ENCODE data around the gene AP1M1. TPM values are rescaled to one million over a fixed set of nuclear protein-coding genes. Genes with fewer than 3 reads are reported as not detected.

Gene AP1M1
- total RNA-seq, 1 experiment from 2014 or later = 43.3 TPM

DNA sequence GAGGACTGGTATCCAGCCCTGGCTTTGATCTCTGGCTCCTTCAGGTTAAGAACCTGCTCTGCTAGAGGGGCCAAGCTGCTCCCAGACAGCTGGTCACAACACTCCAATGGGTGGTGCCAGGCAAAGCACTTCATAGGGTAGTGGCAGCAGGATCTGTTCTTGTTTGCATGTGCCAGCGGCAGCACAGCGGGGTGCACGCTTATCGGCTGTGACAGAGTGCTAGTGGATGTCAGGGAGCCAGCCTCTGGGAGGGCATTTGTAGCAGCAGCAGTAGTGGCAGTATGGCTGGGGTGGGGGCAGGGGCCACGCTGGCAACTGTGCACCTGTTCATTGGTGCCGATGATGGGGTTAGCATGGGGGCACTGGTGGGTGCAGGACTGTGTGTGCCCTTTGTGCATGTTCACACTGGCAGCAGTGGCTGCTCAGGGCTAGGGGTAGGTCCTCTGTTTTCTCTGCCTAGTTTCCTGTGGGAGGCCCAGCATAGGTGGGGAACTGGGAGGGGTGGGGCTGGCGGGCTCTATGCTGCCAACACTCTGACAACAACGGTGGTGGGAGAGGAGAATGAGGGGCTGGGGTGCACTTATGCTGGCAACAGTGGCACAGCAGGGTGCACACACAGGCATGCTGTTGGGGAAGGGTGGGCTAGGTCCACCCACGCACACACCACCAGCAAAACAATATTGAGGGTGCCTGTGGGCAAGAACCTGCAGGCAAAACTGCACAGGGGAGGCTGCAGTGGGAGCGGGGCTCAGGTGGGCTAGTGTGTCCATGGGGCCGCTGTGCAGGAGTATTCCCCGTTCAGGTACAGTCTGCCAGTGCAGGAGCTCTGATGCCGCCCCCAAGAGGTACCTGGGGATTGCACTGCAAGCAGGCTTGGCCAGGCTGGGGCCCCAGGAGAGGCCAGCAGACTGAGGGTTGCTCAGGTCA lies 19.3 kb downstream of the AP1M1 start:
- H2AFZ ChIP-seq (ENCODE audit: low read length) = no peak overlapping the region
- H3K27ac ChIP-seq (ENCODE audit: low read length) = no peak overlapping the region
- DNase-seq = no peak
- H3K36me3 ChIP-seq (ENCODE audit: insufficient read depth, low read length) = peaks cover 52% of the 10 kb centered on the region
- no peaks in the 10 kb centered on the region for H4K20me1 ChIP-seq (ENCODE audit: insufficient read depth, low read depth, low read length)
- H3K27me3 ChIP-seq (ENCODE audit: low read length) = no peaks in the 10 kb centered on the region
- no peaks in the 10 kb centered on the region for H3K4me1 ChIP-seq (ENCODE audit: low read length)
- H3K4me3 ChIP-seq (ENCODE audit: low read length) = no peak overlapping the region
- no peak overlapping the region for H3K4me2 ChIP-seq (ENCODE audit: low read depth, low read length, poor library complexity, severe bottlenecking)
- no peaks in the 10 kb centered on the region for H3K9me2 ChIP-seq (replicated peaks; ENCODE audit: insufficient read depth, low read length)
- no peak overlapping the region for H3K9ac ChIP-seq (ENCODE audit: low read length)
- peaks cover 21% of the 10 kb centered on the region for H3K9me3 ChIP-seq (ENCODE audit: low read length)
- H3K79me2 ChIP-seq (ENCODE audit: low read length) = peaks cover 34% of the 10 kb centered on the region

DNA sequence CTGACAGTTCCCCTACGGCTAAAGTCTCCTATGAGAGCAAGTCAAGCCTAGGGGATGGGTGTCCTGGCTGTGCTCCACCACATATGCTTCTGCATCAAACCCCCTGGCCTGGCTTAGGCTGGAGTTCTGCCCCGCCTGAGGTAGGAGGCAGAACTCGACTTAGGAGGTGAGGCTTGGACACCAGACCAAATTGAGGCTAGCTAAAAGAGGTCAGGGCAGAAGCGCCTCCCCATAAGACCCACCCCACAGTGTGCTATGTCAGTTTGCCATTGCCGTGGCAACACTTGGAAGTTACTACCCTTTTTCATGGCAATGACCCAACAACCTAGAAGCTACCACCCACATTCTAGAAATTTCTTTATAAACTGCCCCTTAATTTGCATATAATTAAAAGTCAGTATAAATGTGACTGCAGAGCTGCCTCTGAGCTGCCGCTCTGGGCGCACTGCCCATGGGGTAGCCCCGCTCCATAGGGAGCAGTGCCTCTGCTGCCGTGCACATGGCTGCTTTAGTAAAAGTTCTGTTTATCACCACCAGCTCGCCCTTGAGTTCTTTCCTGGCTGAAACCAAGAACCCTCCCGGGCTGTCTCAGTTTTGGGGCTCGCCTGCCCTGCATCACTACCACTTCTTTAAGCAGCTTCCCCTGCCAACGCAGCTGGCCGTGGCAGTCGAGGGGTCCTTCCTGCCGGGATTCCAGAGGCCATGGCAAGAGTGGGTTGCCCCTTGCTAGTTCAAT lies 20.2 kb downstream of the AP1M1 start:
- H3K9me2 ChIP-seq (replicated peaks; ENCODE audit: insufficient read depth, low read length) = no peaks in the 10 kb centered on the region
- no peaks in the 10 kb centered on the region for H4K20me1 ChIP-seq (ENCODE audit: insufficient read depth, low read depth, low read length)
- no peak overlapping the region for H3K27ac ChIP-seq (ENCODE audit: low read length)
- no peak overlapping the region for H2AFZ ChIP-seq (ENCODE audit: low read length)
- no peaks in the 10 kb centered on the region for H3K4me1 ChIP-seq (ENCODE audit: low read length)
- H3K4me2 ChIP-seq (ENCODE audit: low read depth, low read length, poor library complexity, severe bottlenecking) = no peak overlapping the region
- H3K36me3 ChIP-seq (ENCODE audit: insufficient read depth, low read length) = peaks cover 49% of the 10 kb centered on the region
- H3K27me3 ChIP-seq (ENCODE audit: low read length) = no peaks in the 10 kb centered on the region
- DNase-seq = no peak
- H3K79me2 ChIP-seq (ENCODE audit: low read length) = peaks cover 25% of the 10 kb centered on the region
- peaks cover 21% of the 10 kb centered on the region for H3K9me3 ChIP-seq (ENCODE audit: low read length)
- no peak overlapping the region for H3K9ac ChIP-seq (ENCODE audit: low read length)
- H3K4me3 ChIP-seq (ENCODE audit: low read length) = no peak overlapping the region

DNA sequence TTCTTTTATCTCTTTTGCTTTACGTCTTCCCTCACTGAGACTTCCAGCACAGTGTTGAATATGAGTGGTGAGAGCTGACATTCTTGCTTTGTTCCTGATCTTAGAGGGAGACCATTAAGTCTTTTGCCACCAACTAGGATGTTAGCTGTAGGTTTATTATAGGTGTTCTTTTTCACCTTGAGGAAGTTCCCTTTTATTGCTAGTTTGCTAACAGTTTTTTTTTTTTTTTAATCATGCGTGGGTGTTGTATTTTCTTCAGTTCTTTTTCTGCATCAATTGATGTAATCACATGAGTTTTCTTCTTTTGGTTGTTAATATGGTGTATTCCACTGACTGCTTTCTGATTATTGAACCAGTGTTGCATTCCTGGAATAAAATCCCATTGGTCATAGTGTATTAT lies 21.1 kb downstream of the AP1M1 start:
- H3K36me3 ChIP-seq (ENCODE audit: insufficient read depth, low read length) = peaks cover 51% of the 10 kb centered on the region
- H3K79me2 ChIP-seq (ENCODE audit: low read length) = peaks cover 16% of the 10 kb centered on the region; the same call in 1 of the 2 replicates
- H3K4me2 ChIP-seq (ENCODE audit: low read depth, low read length, poor library complexity, severe bottlenecking) = no peak overlapping the region

DNA sequence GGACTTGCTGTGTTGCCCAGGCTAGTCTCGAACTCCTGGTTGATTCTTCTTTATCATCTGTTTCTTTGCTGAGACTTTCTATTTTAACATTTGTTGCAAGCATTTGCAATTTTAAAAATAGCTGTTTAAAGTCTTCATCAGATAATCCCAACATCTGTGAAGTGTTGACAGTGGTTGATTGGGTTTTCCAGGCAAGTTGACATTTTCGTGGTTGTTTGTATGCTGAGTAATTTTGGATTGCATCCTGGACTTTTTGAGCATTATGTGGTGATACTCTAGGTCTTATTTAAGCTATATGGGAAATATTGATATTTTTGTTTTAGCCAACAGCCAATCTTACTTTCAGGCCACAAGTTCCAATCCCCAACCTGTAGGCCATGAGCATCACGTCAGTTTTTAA lies 25.1 kb downstream of the AP1M1 start:
- Histone ChIP-seq H3K4me2 (ENCODE audit: low read depth, low read length, poor library complexity, severe bottlenecking) (no peak overlapping the region), H3K9me3 (ENCODE audit: low read length) (peaks cover 21% of the 10 kb centered on the region), H3K27me3 (ENCODE audit: low read length) (no peaks in the 10 kb centered on the region), H3K36me3 (ENCODE audit: insufficient read depth, low read length) (peaks cover 40% of the 10 kb centered on the region), H4K20me1 (ENCODE audit: insufficient read depth, low read depth, low read length) (no peaks in the 10 kb centered on the region), H3K4me1 (ENCODE audit: low read length) (no peaks in the 10 kb centered on the region), H3K27ac (ENCODE audit: low read length) (no peak overlapping the region), H3K9ac (ENCODE audit: low read length) (no peak overlapping the region), H3K4me3 (ENCODE audit: low read length) (no peak overlapping the region), H3K9me2 (replicated peaks; ENCODE audit: insufficient read depth, low read length) (no peaks in the 10 kb centered on the region), H3K79me2 (ENCODE audit: low read length) (0 out of 2 replicates have a peak, but pooled peaks cover 13% of the 10 kb centered on the region), H2AFZ (ENCODE audit: low read length) (no peak overlapping the region)
- DNase-seq = no peak

More for the DNA sequence above, 21.1 kb downstream of the AP1M1 start:
- Histone ChIP-seq H3K9me3 (ENCODE audit: low read length) (peaks cover 21% of the 10 kb centered on the region), H3K4me1 (ENCODE audit: low read length) (no peaks in the 10 kb centered on the region), H3K27me3 (ENCODE audit: low read length) (no peaks in the 10 kb centered on the region), H3K27ac (ENCODE audit: low read length) (no peak overlapping the region), H2AFZ (ENCODE audit: low read length) (no peak overlapping the region), H3K9ac (ENCODE audit: low read length) (no peak overlapping the region), H3K9me2 (replicated peaks; ENCODE audit: insufficient read depth, low read length) (no peaks in the 10 kb centered on the region), H4K20me1 (ENCODE audit: insufficient read depth, low read depth, low read length) (no peaks in the 10 kb centered on the region), H3K4me3 (ENCODE audit: low read length) (no peak overlapping the region)
- no peak for DNase-seq

DNA sequence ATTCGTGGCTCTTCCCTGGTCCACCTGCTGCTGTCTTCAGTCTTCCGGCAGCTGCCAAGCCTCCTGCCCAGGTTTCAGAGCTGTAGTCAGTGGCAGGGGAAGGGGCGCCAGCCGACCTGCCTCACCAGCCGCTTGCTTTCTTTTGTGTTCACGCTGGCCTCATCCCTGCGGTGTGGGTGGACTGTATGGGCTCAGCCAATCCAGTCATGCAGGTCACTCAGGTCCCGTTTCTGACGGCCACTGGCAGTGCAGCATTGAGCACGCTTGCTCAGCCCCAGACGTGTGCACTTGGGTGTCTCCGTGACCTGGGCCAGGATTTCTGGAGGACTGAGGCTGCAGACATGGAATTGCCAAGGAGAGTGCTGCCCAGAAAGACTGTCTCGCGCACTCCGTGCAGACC lies 26.0 kb downstream of the AP1M1 start:
- no peak overlapping the region for H3K9ac ChIP-seq (ENCODE audit: low read length)
- H3K79me2 ChIP-seq (ENCODE audit: low read length) = 0 out of 2 replicates have a peak, but pooled peaks cover 13% of the 10 kb centered on the region
- H3K9me2 ChIP-seq (replicated peaks; ENCODE audit: insufficient read depth, low read length) = no peaks in the 10 kb centered on the region
- H3K9me3 ChIP-seq (ENCODE audit: low read length) = peaks cover 21% of the 10 kb centered on the region
- peaks cover 33% of the 10 kb centered on the region for H3K36me3 ChIP-seq (ENCODE audit: insufficient read depth, low read length)
- H3K4me2 ChIP-seq (ENCODE audit: low read depth, low read length, poor library complexity, severe bottlenecking) = no peak overlapping the region
- H3K4me1 ChIP-seq (ENCODE audit: low read length) = no peaks in the 10 kb centered on the region
- no peaks in the 10 kb centered on the region for H4K20me1 ChIP-seq (ENCODE audit: insufficient read depth, low read depth, low read length)
- no peaks in the 10 kb centered on the region for H3K27me3 ChIP-seq (ENCODE audit: low read length)
- no peak overlapping the region for H3K27ac ChIP-seq (ENCODE audit: low read length)
- DNase-seq = no peak
- no peak overlapping the region for H3K4me3 ChIP-seq (ENCODE audit: low read length)
- H2AFZ ChIP-seq (ENCODE audit: low read length) = no peak overlapping the region

DNA sequence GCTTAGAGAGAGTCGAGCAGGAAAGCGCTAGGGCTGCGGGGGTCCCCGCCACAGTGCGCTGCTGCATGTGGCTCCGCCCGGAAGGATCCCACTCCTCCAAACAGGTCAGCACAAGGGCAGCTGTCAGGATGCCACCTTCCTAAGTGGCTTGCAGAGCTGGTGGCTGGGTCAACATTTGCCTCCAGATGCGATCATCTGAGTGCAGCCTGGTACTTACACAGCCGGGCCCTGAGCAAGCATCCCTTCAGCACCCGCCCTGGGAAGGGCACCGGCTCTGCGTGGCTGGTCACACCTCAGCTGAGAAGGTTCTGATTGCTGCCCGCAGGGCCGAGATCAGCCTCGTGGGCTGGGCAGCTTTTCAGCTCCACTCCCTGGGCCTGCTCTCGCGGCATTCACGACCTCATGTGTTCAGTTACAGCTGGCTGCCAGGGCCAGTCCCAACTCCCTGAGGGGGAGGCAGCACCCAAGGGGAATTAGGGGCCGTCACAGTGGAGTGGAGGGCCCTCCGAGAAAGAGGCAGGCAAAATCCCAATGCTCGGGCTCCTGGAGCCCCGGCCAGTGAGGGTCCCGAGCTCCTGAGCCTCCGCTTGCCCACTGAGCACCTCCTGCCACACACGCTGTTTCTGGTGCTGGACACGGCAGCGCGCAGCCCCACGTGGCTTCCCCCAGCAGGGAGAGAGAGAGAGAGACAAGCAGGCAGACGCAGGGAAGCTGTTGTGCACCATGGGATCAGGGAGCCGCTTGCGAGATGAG lies 26.8 kb downstream of the AP1M1 start:
- no peaks in the 10 kb centered on the region for H4K20me1 ChIP-seq (ENCODE audit: insufficient read depth, low read depth, low read length)
- 0 out of 2 replicates have a peak, but pooled peaks cover 9% of the 10 kb centered on the region for H3K79me2 ChIP-seq (ENCODE audit: low read length)
- H3K9me3 ChIP-seq (ENCODE audit: low read length) = peaks cover 21% of the 10 kb centered on the region
- H3K4me2 ChIP-seq (ENCODE audit: low read depth, low read length, poor library complexity, severe bottlenecking) = no peak overlapping the region
- no peak overlapping the region for H3K27ac ChIP-seq (ENCODE audit: low read length)
- no peaks in the 10 kb centered on the region for H3K9me2 ChIP-seq (replicated peaks; ENCODE audit: insufficient read depth, low read length)
- H3K4me1 ChIP-seq (ENCODE audit: low read length) = no peaks in the 10 kb centered on the region
- no peak overlapping the region for H3K9ac ChIP-seq (ENCODE audit: low read length)
- peaks cover 28% of the 10 kb centered on the region for H3K36me3 ChIP-seq (ENCODE audit: insufficient read depth, low read length)
- H2AFZ ChIP-seq (ENCODE audit: low read length) = no peak overlapping the region
- no peak overlapping the region for H3K4me3 ChIP-seq (ENCODE audit: low read length)
- DNase-seq = no peak
- no peaks in the 10 kb centered on the region for H3K27me3 ChIP-seq (ENCODE audit: low read length)

DNA sequence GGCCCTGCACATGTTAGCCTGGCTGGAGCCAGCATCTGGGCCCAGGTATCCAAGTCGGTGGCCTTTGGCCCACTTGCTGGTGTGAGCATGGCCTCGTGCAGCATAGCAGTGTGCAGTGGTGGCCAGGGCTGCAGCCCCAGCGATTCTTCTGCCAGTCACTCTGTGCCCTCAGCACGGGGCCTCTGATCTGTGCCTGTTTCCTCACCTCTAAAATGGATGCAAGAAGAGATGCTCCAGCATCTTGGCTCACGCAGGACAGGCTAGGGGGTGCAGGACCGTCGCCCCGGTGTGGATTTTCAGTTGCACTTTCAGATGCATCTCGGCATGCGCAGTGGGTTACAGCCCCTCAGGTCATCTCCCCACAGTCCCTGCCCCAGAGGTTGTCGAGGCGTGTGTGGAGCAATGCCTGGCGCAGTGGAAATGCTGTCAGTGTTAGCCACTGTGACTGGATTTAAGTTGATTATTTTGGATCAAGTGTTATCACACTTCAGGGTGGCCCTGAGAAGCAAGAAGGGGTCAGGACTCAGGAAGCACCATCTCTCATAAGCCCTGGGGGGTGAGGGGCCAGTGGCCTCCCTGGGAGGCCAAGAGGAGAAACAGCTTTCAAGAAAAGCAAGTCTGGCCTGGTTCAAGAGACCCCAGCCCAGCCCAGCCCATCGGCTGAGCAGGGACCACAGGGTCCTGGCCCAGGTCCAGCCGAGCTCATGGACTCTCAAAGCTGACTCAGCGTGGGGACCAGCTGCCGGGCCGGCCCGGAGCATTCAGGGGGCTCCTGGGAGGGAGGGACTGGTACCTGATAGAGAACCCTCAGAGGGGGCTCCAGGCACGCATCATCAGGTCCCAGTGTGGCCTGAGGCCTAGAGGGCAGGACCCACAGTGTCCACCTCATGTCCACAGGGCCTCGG lies 27.8 kb downstream of the AP1M1 start:
- Histone ChIP-seq H3K4me1 (ENCODE audit: low read length) (no peaks in the 10 kb centered on the region), H3K4me3 (ENCODE audit: low read length) (no peak overlapping the region), H3K27ac (ENCODE audit: low read length) (no peak overlapping the region), H3K27me3 (ENCODE audit: low read length) (no peaks in the 10 kb centered on the region), H3K9ac (ENCODE audit: low read length) (no peak overlapping the region), H3K4me2 (ENCODE audit: low read depth, low read length, poor library complexity, severe bottlenecking) (no peak overlapping the region), H2AFZ (ENCODE audit: low read length) (no peak overlapping the region), H3K79me2 (ENCODE audit: low read length) (0 out of 2 replicates have a peak, but pooled peaks cover 4% of the 10 kb centered on the region), H4K20me1 (ENCODE audit: insufficient read depth, low read depth, low read length) (no peaks in the 10 kb centered on the region), H3K9me3 (ENCODE audit: low read length) (peaks cover 12% of the 10 kb centered on the region), H3K36me3 (ENCODE audit: insufficient read depth, low read length) (peaks cover 21% of the 10 kb centered on the region), H3K9me2 (replicated peaks; ENCODE audit: insufficient read depth, low read length) (no peaks in the 10 kb centered on the region)
- DNase-seq = no peak
